UCSD-AML1 (cell line): Measurements from ENCODE around the gene BMPR2.

Source experiments
- DNase-seq: peaks from one replicate; lab custom pipeline; 2025; ENCODE audit not compliant: unreplicated experiment; lab: John Stamatoyannopoulos, UW

The BMPR2 gene

DNA sequence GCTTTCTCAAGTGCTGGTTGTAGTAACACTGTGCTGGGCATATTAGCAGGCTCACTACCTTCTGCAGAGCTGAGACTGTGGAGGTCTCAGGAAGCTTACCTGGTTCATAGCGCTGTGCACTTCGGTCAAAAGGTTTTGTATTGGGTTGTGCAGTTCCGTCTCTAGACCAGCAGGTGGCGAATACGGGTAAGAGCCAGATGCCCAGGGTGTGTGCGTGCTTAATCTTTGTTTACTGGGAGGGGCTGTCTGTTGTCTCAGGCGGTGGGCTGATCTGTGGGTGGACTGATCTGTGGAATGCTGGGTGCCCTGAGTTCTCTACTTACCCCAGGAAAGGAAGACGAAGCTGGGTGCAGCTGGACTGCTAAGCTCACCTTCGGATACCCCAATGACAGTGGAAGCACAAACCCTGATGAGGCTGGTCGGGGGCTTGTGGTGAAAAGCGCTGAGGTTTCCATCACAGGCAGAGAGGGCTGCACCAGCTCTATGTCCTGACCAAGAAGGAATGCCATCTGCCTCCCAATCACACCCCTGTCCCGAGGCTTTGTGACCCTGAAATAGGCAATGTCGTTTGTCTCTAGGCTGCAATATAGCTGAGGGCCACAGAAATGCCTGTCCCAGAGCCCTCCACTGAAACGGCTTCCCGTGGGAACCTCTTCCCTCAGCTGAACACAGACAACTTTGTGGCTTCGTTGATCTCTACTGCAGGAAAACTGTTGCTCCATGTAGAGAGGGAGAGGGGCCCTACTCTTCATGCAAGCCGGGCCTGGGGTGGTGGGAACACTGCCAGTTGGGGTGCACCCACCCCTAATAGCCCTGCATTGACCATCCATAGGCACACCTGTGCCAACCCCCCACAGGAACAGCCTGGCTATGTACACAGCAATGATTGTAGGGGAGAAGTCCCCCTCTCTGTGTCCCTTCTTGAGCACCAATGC lies 212.8 kb downstream of the BMPR2 start:
- peak; percentile 46 for DNase-seq

DNA sequence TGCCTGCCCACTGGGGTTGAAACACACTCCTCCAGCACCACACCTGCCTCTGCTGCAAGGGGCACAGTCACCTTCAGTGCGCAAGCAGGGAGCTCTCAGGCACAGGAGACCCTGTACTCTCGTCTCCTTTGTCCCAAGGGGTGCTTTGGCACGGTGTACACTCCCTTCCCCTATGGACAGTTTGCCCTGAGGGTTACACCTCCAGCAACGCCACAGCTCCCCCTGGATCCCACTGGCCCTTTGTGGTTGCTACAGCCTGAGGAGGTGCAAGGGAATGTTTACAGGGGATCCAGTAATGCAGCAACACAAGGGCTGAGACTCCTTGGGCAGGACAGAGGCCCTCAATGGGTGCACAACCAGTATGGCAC lies 213.4 kb downstream of the BMPR2 start:
- DNase-seq, result no peak

DNA sequence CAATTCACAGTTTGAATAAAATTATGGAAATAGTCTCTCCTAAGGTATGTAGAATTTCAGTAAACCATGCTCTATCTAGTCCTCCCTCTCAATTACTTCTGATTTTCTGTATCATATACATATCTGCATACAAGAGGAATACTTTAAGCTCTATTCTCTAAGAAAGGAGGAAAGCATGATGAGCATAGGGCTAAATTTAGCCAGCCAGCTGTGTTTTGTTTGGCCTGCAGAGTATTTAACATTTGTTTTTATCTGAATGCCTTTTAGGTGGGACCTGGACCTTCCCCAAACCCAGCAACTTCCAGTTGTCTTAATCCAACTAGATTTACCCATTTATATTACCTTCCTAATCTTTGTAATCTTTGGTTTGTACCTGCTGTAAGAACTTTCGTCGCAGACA lies 216.4 kb downstream of the BMPR2 start:
- DNase-seq, result no peak

DNA sequence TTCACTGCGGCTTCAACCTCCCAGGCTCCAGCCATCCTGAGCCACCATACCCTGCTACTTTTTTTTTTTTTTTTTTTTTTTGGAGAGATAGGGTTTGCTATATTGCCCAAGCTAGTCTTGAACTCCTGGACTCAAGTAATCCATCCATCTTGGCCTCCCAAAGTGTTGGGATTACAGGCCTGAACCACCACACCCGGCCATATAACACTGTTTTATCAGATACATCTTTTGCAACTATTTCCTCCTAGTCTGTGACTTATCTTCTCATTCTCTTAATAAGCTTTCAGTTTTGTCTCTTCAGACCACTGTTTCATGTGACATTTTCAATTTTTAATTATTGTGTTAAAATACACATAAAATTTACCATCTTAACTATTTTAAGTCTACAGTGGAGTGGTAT lies 223.0 kb downstream of the BMPR2 start:
- DNase-seq, result no peak

DNA sequence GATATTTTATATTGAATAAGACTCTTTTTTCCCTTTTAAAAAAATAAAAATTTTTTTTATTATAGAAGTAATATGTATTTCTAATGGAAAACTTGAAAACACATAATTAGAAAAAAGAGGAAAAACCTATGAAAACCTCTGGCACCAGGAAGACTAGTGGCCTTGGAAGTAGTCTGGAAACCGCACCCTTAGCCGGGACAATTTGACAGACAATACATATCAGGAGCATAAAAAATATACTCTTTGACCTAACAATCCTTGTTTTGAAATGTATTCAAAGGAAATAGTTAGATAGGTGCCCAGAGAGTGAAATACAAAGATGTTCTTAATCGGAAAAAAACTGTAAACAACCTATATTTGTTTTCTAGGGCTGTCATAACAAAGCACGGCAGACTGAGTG lies 223.8 kb downstream of the BMPR2 start:
- DNase-seq, result no peak

DNA sequence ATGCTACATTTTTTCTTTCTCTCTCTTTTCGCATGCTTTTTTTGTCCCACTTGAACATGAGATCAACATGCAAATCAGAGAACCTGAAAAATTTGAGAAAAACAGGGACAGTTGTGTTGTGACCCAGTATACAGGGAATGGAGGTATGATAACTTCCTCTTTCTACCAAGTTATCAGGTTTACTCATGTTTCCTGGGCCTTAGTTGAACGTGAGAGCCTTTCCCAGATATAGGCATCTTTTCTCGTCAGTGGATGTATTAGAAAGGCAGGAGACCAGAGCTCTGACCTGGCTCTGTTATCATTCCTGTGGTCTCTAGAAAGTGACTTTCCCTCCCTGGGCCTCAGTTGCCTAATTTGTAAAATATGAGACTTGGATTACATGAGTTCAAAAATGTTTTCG lies 228.6 kb downstream of the BMPR2 start:
- no peak for DNase-seq

DNA sequence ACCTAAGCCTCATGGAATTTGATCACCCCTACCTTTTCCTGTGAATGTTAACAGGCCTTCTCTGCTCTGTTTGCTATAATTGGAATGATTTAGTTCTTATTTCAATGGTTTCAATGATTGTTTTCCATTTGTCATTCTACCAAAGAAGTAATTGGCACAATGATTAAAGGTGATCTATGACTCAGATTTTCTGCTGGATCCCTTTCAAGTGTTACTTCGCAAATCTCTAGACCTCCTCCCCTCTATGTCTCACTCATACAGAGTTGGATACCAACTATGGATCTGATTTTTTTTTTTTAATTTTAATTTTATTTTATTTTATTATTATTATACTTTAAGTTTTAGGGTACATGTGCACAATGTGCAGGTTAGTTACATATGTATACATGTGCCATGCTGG lies 229.0 kb downstream of the BMPR2 start:
- DNase-seq, result no peak

DNA sequence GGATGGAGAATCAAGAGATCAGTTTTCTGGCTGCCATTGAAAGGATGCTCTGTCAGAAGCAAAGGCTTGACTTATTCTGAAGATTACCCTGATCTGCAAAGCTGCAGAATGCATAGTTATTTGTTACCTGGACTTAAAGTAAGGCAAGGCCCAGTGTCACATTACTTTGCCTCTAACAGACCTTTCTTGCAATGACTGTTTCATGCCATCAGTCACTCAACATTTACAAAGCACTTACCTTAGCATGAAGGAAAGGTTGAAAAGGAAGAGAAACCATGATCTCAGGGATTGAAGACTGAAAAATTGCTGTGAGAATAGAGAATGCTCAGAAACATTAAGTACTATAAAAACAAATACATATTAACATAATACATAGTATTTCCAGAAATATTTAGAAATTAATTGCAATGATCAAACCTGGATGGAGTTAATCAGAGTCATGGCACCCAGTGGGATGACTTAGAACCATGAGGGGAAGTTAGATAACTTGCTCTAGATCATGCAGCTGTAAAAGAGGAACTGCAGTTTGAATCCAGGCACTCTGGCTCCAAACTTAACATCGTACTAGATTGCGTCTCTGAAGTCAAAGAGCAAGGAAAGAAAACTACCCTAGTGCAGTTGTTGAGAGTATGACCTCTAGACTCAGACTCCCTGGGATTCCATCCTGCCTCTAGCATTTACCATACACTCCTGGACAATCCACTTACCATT lies 232.2 kb downstream of the BMPR2 start:
- no peak for DNase-seq

DNA sequence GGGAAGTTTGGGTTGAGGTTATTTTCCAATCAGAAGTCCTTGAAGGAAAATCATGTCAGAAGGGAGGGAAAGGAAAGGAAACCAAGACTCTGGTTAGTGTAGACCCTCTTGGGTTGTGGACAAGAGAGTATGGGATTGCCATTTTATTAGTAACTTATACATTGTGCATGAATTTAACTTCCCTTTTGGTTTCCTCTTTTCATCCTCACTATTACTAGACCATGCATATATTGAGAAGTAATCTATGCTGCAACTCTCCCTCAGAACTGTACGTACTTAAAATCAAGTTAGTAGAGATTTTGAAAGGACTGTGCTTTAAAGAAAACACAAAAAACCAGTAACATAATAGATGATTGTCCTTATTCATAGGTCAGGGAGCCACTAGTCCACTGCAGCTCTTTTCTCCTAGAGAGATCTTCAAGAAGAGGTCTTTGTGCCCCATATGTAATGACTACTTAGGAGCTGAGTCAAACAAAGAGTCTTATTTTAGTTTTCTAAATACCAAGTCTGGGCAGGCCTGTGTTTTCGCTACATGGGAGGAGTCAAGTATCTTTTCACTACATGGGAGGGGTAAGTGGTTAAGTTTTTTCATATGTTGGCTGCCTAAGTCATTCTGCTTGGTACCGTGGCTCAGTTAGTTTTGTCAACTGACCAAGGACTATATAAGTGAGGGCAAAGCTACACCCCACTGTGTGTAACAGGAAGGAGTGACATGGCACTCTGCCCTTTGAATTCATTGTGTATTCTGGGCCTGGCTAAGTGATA lies 233.4 kb downstream of the BMPR2 start:
- DNase-seq, result no peak

DNA sequence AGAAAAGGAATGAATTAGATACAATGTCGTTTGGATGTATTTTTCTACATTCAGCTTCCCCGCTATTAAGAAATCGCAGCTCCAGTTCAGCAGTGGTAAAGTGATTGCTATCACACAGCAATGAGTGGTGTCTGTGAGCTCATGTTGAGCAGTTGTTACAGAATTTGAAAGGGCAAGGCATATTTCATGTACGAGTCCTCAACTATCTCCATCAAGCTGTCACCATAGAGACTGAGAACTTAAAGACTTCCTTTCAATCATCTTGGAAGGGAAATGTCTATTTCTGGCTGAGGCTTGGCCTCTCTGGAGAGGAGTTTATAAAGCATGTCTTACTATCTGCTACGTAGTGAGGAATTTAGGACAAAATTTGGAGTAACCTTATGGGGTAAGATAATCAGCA lies 234.3 kb downstream of the BMPR2 start:
- DNase-seq, result no peak

DNA sequence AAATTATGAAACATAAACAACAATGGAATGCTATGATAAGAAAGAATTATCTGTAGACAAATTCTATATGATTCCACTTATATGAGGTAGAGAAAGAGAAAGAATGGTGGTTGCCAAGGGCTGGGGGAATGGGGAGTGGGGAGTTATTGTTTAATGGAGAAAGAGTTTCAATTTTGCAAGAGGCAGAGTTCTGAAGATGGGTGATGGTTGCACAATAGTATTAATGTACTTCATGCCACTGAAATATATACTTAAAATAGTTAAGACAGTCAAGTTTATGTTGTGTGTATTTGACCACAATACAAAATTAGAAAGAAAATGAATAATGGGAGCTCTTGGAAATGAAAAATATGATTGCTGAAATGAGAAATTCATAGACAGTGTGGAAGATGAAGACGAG lies 236.0 kb downstream of the BMPR2 start:
- DNase-seq, result no peak

DNA sequence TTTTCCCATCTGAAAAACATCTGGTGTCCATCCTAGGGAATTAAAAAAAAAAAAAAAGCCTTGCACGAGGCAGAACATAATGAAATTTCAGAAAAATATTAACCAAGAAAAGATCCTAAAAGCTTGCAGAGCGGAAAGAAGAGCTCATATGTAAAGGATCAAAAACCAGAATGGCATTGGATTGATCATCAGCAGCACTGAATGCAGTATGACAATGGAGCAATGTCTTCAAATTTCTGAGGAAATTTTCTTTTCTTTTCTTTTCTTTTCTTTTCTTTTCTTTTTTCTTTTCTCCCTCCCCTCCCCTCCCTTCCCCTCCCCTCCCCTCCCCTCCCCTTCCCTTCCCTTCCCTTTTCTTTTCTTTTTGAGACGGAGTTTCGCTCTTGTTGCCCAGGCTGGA lies 237.4 kb downstream of the BMPR2 start:
- DNase-seq, result no peak
